HEK293T (cell line): ENCODE data around the gene GAREM1.

Experiments used
- CTBP1 ChIP-seq: fragments of 450-650 bp; IDR thresholded peaks from 2 replicates; pipeline ENCODE4 v1.6.1; 2016; ENCODE audit warnings: borderline replicate concordance
- ELF4 ChIP-seq: fragments of 450-650 bp; IDR thresholded peaks from 2 replicates; pipeline ENCODE4 v1.6.1; 2017; ENCODE audit warnings: antibody characterized with exemption
- FOXA1 ChIP-seq: fragments of 450-650 bp; IDR thresholded peaks from 2 replicates; pipeline ENCODE4 v1.6.1; 2016; ENCODE audit warnings: mild to moderate bottlenecking
- FOXM1 ChIP-seq: fragments of 450-650 bp; IDR thresholded peaks from 2 replicates; pipeline ENCODE4 v1.6.1; 2017; ENCODE audit warnings: mild to moderate bottlenecking, borderline replicate concordance
- L3MBTL2 ChIP-seq: fragments of 450-650 bp; conservative IDR thresholded peaks from 2 replicates; pipeline ENCODE4 v1.6.1; 2016; ENCODE audit warnings: mild to moderate bottlenecking
- NFRKB ChIP-seq: fragments of 450-650 bp; IDR thresholded peaks from 2 replicates; pipeline ENCODE4 v1.6.1; 2016; ENCODE audit warnings: mild to moderate bottlenecking, moderate library complexity
- SP1 ChIP-seq: fragments of 450-650 bp; IDR thresholded peaks from 2 replicates; pipeline ENCODE4 v1.6.1; 2017
- SUZ12 ChIP-seq: fragments of 450-650 bp; IDR thresholded peaks from 2 replicates; pipeline ENCODE4 v1.6.1; 2016; ENCODE audit warnings: mild to moderate bottlenecking
- TF ChIP-seq, protein P1 (sequence below): fragments of 450-650 bp; IDR thresholded peaks from 2 replicates; pipeline ENCODE4 v1.6.1; 2016

DNA sequence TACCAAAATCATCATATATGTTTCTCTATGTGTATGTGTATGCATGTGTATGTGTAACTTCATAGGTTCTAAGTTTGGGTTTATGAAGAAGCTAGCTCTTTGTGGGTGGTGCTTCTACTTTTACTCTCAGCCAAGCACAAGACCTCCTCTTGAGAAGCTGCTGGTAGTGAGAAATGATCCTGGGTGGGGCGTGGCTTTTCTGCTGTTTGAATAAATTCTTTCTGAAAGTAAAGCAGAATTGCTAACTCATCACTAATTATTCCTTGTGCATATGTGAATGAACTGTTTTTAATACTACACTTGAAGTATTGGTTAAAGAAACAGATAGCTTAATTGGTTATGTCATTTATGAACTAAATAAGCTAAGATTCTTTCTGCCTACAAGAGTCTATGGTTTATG is 7.6 kb upstream of the GAREM1 start:
- TF ChIP-seq SP1 (no peak), ELF4 (no peak), FOXA1 (no peak), CTBP1 (no peak), NFRKB (no peak), SUZ12 (no peak), FOXM1 (no peak), L3MBTL2 (no peak)
- TF ChIP-seq, protein P1, sequence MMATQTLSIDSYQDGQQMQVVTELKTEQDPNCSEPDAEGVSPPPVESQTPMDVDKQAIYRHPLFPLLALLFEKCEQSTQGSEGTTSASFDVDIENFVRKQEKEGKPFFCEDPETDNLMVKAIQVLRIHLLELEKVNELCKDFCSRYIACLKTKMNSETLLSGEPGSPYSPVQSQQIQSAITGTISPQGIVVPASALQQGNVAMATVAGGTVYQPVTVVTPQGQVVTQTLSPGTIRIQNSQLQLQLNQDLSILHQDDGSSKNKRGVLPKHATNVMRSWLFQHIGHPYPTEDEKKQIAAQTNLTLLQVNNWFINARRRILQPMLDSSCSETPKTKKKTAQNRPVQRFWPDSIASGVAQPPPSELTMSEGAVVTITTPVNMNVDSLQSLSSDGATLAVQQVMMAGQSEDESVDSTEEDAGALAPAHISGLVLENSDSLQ = no peak
